Colonic mucosa (tissue), 4 donors: ENCODE data around the gene STYXL1. TPM values are rescaled to one million over a fixed set of nuclear protein-coding genes. Genes with fewer than 3 reads are reported as not detected.

Source experiments
- DNase-seq: peaks from one replicate; pipeline ENCODE4 v3.0.0-alpha.2; 2020
- H3K27ac ChIP-seq: fragments of 200-600 bp; one replicate; pipeline ENCODE4 v1.8.0; 2021
- H3K27me3 ChIP-seq: fragments of 200-600 bp; one replicate; pipeline ENCODE4 v1.8.0; 2021
- H3K36me3 ChIP-seq: fragments of 200-600 bp; one replicate; pipeline ENCODE4 v1.8.0; 2021
- H3K4me1 ChIP-seq: fragments of 200-600 bp; one replicate; pipeline ENCODE4 v1.8.0; 2021; ENCODE audit warnings: mild to moderate bottlenecking
- H3K4me3 ChIP-seq: fragments of 200-600 bp; one replicate; pipeline ENCODE4 v1.8.0; 2021
- H3K9ac ChIP-seq, 2 donors: one replicate each; pipeline ENCODE4 v1.7.0; 2013; ENCODE audit warnings: control low read depth in 2 of 2, low read depth in 2 of 2, low read length in 2 of 2
- H3K9me3 ChIP-seq: fragments of 200-600 bp; one replicate; pipeline ENCODE4 v1.8.0; 2021
- CTCF ChIP-seq: fragments of 200-600 bp; IDR thresholded peaks from one replicate; pipeline ENCODE4 v1.8.0; 2022; ENCODE audit warnings: antibody characterized with exemption, mild to moderate bottlenecking
- intact Hi-C: fragments of 100-400 bp; cut with DNase I; formaldehyde crosslinking; loops from one replicate; pipeline ENCODE4 v1.14.1; 2022
- total RNA-seq, 2 donors: library from RNA; stranded (reverse); fragmentation: NEBNext Ultra II Directional in 1 of 2; extraction: Animal tissue kit (Norgen Biotek cat#: 25700) in 1 of 2; gene quantifications; one replicate each; pipeline ENCODE4 v1.2.1, GENCODE V29; 2021
- donor health status: healthy.
- donor health status: DM: no; HTN: no; CAD: no.
- donor health status: DM: no; HTN: no; CAD: no.

The STYXL1 gene
- total RNA-seq, 2 donors from 2014 or later = 32.4 to 36.7 TPM

- no peaks in the 10 kb centered on the region for H3K9me3 ChIP-seq
- intact Hi-C loops = no loop called here
- H3K4me1 ChIP-seq = no peaks in the 10 kb centered on the region
These were observed 26.6 kb upstream of the STYXL1 start for GRCh38 chr7:76074306-76074971.

GRCh38 chr7:76073335-76073990 is 25.7 kb upstream of the STYXL1 start:
- H3K9me3 ChIP-seq = no peaks in the 10 kb centered on the region
- H3K4me1 ChIP-seq = no peaks in the 10 kb centered on the region
- DNase-seq = no peak
- no peaks in the 10 kb centered on the region for H3K27me3 ChIP-seq
- intact Hi-C loops = no loop called here
- H3K4me3 ChIP-seq = no peak overlapping the region
- H3K36me3 ChIP-seq = no peaks in the 10 kb centered on the region
- TF ChIP-seq CTCF = no peak
- H3K9ac ChIP-seq = no peak overlapping the region
- H3K27ac ChIP-seq = no peak overlapping the region

More at GRCh38 chr7:76074306-76074971, 26.6 kb upstream of the STYXL1 start:
- no peak for TF ChIP-seq CTCF
- H3K27ac ChIP-seq = no peak overlapping the region
- no peak for DNase-seq
- no peak overlapping the region for H3K9ac ChIP-seq
- no peak overlapping the region for H3K4me3 ChIP-seq
- H3K36me3 ChIP-seq = no peaks in the 10 kb centered on the region
- no peaks in the 10 kb centered on the region for H3K27me3 ChIP-seq

- H3K4me1 ChIP-seq = no peaks in the 10 kb centered on the region
- DNase-seq = no peak
- TF ChIP-seq CTCF = no peak
- intact Hi-C loops = no loop called here
- H3K27ac ChIP-seq = no peak overlapping the region
- H3K9me3 ChIP-seq = no peaks in the 10 kb centered on the region
- peaks cover under 1% of the 10 kb centered on the region for H3K36me3 ChIP-seq
- H3K4me3 ChIP-seq = no peak overlapping the region
- no peak overlapping the region for H3K9ac ChIP-seq
- H3K27me3 ChIP-seq = no peaks in the 10 kb centered on the region
These were observed 24.7 kb upstream of the STYXL1 start for GRCh38 chr7:76072243-76073148.

- TF ChIP-seq CTCF = no peak
- Histone ChIP-seq H3K36me3 (peaks cover 7% of the 10 kb centered on the region), H3K9me3 (no peaks in the 10 kb centered on the region), H3K4me3 (no peak overlapping the region), H3K27ac (no peak overlapping the region), H3K27me3 (no peaks in the 10 kb centered on the region), H3K4me1 (no peaks in the 10 kb centered on the region), H3K9ac (no peak overlapping the region)
- no peak for DNase-seq
- intact Hi-C loops = no loop called here
These were observed 23.8 kb upstream of the STYXL1 start for GRCh38 chr7:76071316-76072242.
